Astrocyte (in vitro differentiated cells and primary cell): Measurements from ENCODE around the gene ENOX1. TPM values are rescaled to one million over a fixed set of nuclear protein-coding genes. Genes with fewer than 3 reads are reported as not detected.

Experiments
- DNase-seq: peaks from one replicate; pipeline ENCODE4 v3.0.0-alpha.2; 2010; ENCODE audit warnings: low read depth
- FAIRE-seq: peaks from 2 replicates; lab custom pipeline; 2011; peaks lifted over from hg19 to GRCh38; lab: Jason Lieb, UNC
- H2AFZ ChIP-seq: 2 replicates; pipeline ENCODE4 v1.6.0; 2012; ENCODE audit warnings: low read depth, low read length, inconsistent platforms
- H3K27ac ChIP-seq: 2 replicates; pipeline ENCODE4 v1.5.1; 2011; ENCODE audit warnings: low read depth, low read length, inconsistent platforms
- H3K27me3 ChIP-seq: 2 replicates; pipeline ENCODE4 v1.6.0; 2011; ENCODE audit warnings: low read length, inconsistent platforms; ENCODE audit not compliant: insufficient read depth
- H3K36me3 ChIP-seq: 2 replicates; pipeline ENCODE4 v1.5.1; 2011; ENCODE audit warnings: low read length, inconsistent platforms; ENCODE audit not compliant: insufficient read depth
- H3K4me1 ChIP-seq: 2 replicates; pipeline ENCODE4 v1.5.1; 2011; ENCODE audit warnings: low read length, inconsistent platforms; ENCODE audit not compliant: insufficient read depth
- H3K4me2 ChIP-seq: 2 replicates; pipeline ENCODE4 v1.6.0; 2012; ENCODE audit warnings: low read length, inconsistent platforms
- H3K4me3 ChIP-seq: 2 replicates; pipeline ENCODE4 v1.5.1; 2011; ENCODE audit warnings: low read depth, mild to moderate bottlenecking, low read length, inconsistent platforms; ENCODE audit not compliant: insufficient read depth
- H3K79me2 ChIP-seq: 2 replicates; pipeline ENCODE4 v1.6.0; 2012; ENCODE audit warnings: mild to moderate bottlenecking, low read length, inconsistent platforms; ENCODE audit not compliant: insufficient read depth
- H3K9ac ChIP-seq: 2 replicates; pipeline ENCODE4 v1.6.0; 2012; ENCODE audit warnings: mild to moderate bottlenecking, low read length, inconsistent platforms
- H3K9me3 ChIP-seq: 2 replicates; pipeline ENCODE4 v1.5.1; 2012; ENCODE audit warnings: low read depth, mild to moderate bottlenecking, low read length, inconsistent platforms; ENCODE audit not compliant: insufficient read depth
- H4K20me1 ChIP-seq: 2 replicates; pipeline ENCODE4 v1.6.0; 2012; ENCODE audit warnings: low read length, inconsistent platforms; ENCODE audit not compliant: insufficient read depth
- H3K27ac Mint-ChIP-seq: one replicate; pipeline ENCODE4 v1.8.0; 2021; ENCODE audit warnings: mild to moderate bottlenecking, mixed read lengths; ENCODE audit not compliant: unreplicated experiment
- H3K27me3 Mint-ChIP-seq: one replicate; pipeline ENCODE4 v1.8.0; 2021; ENCODE audit warnings: low read depth, mixed read lengths; ENCODE audit not compliant: unreplicated experiment
- H3K36me3 Mint-ChIP-seq: one replicate; pipeline ENCODE4 v1.8.0; 2021; ENCODE audit warnings: low read depth, mixed read lengths; ENCODE audit not compliant: unreplicated experiment
- H3K4me1 Mint-ChIP-seq: one replicate; pipeline ENCODE4 v1.8.0; 2021; ENCODE audit warnings: low read depth, mixed read lengths; ENCODE audit not compliant: unreplicated experiment
- H3K4me3 Mint-ChIP-seq: one replicate; pipeline ENCODE4 v1.8.0; 2021; ENCODE audit warnings: mild to moderate bottlenecking, moderate library complexity, mixed read lengths; ENCODE audit not compliant: unreplicated experiment
- H3K9me3 Mint-ChIP-seq: one replicate; pipeline ENCODE4 v1.8.0; 2021; ENCODE audit warnings: mild to moderate bottlenecking, mixed read lengths; ENCODE audit not compliant: unreplicated experiment
- CTCF ChIP-seq: IDR thresholded peaks from 2 replicates; pipeline ENCODE4 v1.5.1; 2011; ENCODE audit warnings: low read depth, mild to moderate bottlenecking, inconsistent platforms, low read length, moderate library complexity; ENCODE audit not compliant: insufficient read depth
- EZH2 ChIP-seq: IDR thresholded peaks from 2 replicates; pipeline ENCODE4 v1.6.1; 2012; ENCODE audit warnings: mild to moderate bottlenecking, low read length, inconsistent platforms; ENCODE audit not compliant: insufficient read depth
- total RNA-seq: library from RNA; stranded (reverse); gene quantifications from 2 replicates; pipeline ENCODE4 v1.2.1, GENCODE V29; 2021

The ENOX1 gene
- total RNA-seq, 1 donor from 2014 or later, result 2.3 TPM

GRCh38 chr13:43441899-43442499, 344.8 kb downstream of the ENOX1 start:
- FAIRE-seq, result no peak

GRCh38 chr13:43441464-43441863, 345.3 kb downstream of the ENOX1 start:
- TF ChIP-seq CTCF, result no peak
- Mint-ChIP-seq H3K4me3 (no peak overlapping the region), H3K27ac (no peak overlapping the region), H3K27me3 (no peaks in the 10 kb centered on the region), H3K9me3 (no peaks in the 10 kb centered on the region), H3K4me1 (peaks cover 17% of the 10 kb centered on the region), H3K36me3 (peaks cover 2% of the 10 kb centered on the region)
- H4K20me1 ChIP-seq, result no peaks in the 10 kb centered on the region
- no peak for FAIRE-seq
- H2AFZ ChIP-seq, result no peak overlapping the region
- no peak overlapping the region for H3K9ac ChIP-seq
- H3K27me3 ChIP-seq, result no peaks in the 10 kb centered on the region
- DNase-seq, result no peak
- no peak overlapping the region for H3K4me3 ChIP-seq
- no peaks in the 10 kb centered on the region for H3K79me2 ChIP-seq
- H3K4me1 ChIP-seq, result no peaks in the 10 kb centered on the region
- no peak overlapping the region for H3K27ac ChIP-seq
- no peaks in the 10 kb centered on the region for H3K9me3 ChIP-seq
- no peaks in the 10 kb centered on the region for H3K36me3 ChIP-seq
- no peak overlapping the region for H3K4me2 ChIP-seq

More at GRCh38 chr13:43441899-43442499, 344.8 kb downstream of the ENOX1 start:
- no peak overlapping the region for H3K27ac ChIP-seq
- no peaks in the 10 kb centered on the region for H3K4me1 ChIP-seq
- Mint-ChIP-seq H3K4me3 (no peak overlapping the region), H3K27ac (no peak overlapping the region), H3K36me3 (peaks cover 2% of the 10 kb centered on the region), H3K4me1 (peaks cover 19% of the 10 kb centered on the region), H3K9me3 (no peaks in the 10 kb centered on the region), H3K27me3 (no peaks in the 10 kb centered on the region)
- H3K9me3 ChIP-seq, result no peaks in the 10 kb centered on the region
- no peaks in the 10 kb centered on the region for H4K20me1 ChIP-seq
- no peaks in the 10 kb centered on the region for H3K79me2 ChIP-seq
- no peak overlapping the region for H3K9ac ChIP-seq
- no peak for DNase-seq
- no peaks in the 10 kb centered on the region for H3K36me3 ChIP-seq
- H3K27me3 ChIP-seq, result no peaks in the 10 kb centered on the region
- TF ChIP-seq EZH2 (no peak), CTCF (no peak)
- no peak overlapping the region for H3K4me3 ChIP-seq
- H2AFZ ChIP-seq, result no peak overlapping the region
- H3K4me2 ChIP-seq, result no peak overlapping the region

- TF ChIP-seq EZH2, result no peak
- no peak for TF ChIP-seq CTCF
- Histone ChIP-seq H3K4me1 (no peaks in the 10 kb centered on the region), H3K9ac (no peak overlapping the region), H3K27me3 (no peaks in the 10 kb centered on the region), H3K9me3 (no peaks in the 10 kb centered on the region), H3K79me2 (no peaks in the 10 kb centered on the region), H3K27ac (no peak overlapping the region), H3K36me3 (no peaks in the 10 kb centered on the region), H3K4me3 (no peak overlapping the region), H2AFZ (no peak overlapping the region), H3K4me2 (no peak overlapping the region), H4K20me1 (no peaks in the 10 kb centered on the region)
- H3K4me1 Mint-ChIP-seq, result peaks cover 3% of the 10 kb centered on the region
- H3K27ac Mint-ChIP-seq, result no peak overlapping the region
- H3K4me3 Mint-ChIP-seq, result no peak overlapping the region
- no peaks in the 10 kb centered on the region for H3K9me3 Mint-ChIP-seq
- DNase-seq, result no peak
- no peak for FAIRE-seq
- H3K27me3 Mint-ChIP-seq, result no peaks in the 10 kb centered on the region
- no peaks in the 10 kb centered on the region for H3K36me3 Mint-ChIP-seq
These were observed 352.6 kb downstream of the ENOX1 start for GRCh38 chr13:43434191-43434590.
